Neural progenitor cell (in vitro differentiated cells): ENCODE results near the gene REC114. TPM values are rescaled to one million over a fixed set of nuclear protein-coding genes. Genes with fewer than 3 reads are reported as not detected.

Source experiments
- DNase-seq: peaks from one replicate; pipeline ENCODE4 v3.0.0-alpha.2; 2016; ENCODE audit warnings: low spot score
- H2AFZ ChIP-seq: fragments of 200-600 bp; sonication (generic); replicated peaks from 2 replicates; pipeline ENCODE4 v1.6.1; 2016; ENCODE audit warnings: antibody characterized with exemption
- H3F3A ChIP-seq: fragments of 200-600 bp; sonication (generic); 2 replicates; pipeline ENCODE4 v1.6.1; 2016; ENCODE audit warnings: antibody characterized with exemption, low read depth
- H3K27ac ChIP-seq: fragments of 200-600 bp; sonication (generic); 2 replicates; pipeline ENCODE4 v1.5.1; 2016; ENCODE audit warnings: mild to moderate bottlenecking
- H3K27me3 ChIP-seq: fragments of 200-600 bp; sonication (generic); 2 replicates; pipeline ENCODE4 v1.6.1; 2016; ENCODE audit warnings: mild to moderate bottlenecking, moderate library complexity
- H3K36me3 ChIP-seq: fragments of 200-600 bp; sonication (generic); 2 replicates; pipeline ENCODE4 v1.5.1; 2016
- H3K4me1 ChIP-seq: fragments of 200-600 bp; sonication (generic); 2 replicates; pipeline ENCODE4 v1.6.1; 2016; ENCODE audit warnings: mixed run types
- H3K4me2 ChIP-seq: fragments of 200-600 bp; sonication (generic); 2 replicates; pipeline ENCODE4 v1.6.1; 2016
- H3K4me3 ChIP-seq: fragments of 200-600 bp; sonication (generic); 2 replicates; pipeline ENCODE4 v1.5.1; 2016
- H3K79me2 ChIP-seq: fragments of 200-600 bp; sonication (generic); 2 replicates; pipeline ENCODE4 v1.6.1; 2016; ENCODE audit warnings: low read depth
- H3K9ac ChIP-seq: fragments of 200-600 bp; sonication (generic); 2 replicates; pipeline ENCODE4 v1.6.1; 2016
- H3K9me3 ChIP-seq: fragments of 200-600 bp; sonication (generic); 2 replicates; pipeline ENCODE4 v1.5.1; 2016; ENCODE audit warnings: low read depth
- H4K20me1 ChIP-seq: fragments of 200-600 bp; sonication (generic); 2 replicates; pipeline ENCODE4 v1.6.1; 2016; ENCODE audit warnings: low read depth
- H3K27ac Mint-ChIP-seq: 3 replicates; pipeline ENCODE4 v1.8.0; 2021; ENCODE audit warnings: mixed read lengths
- H3K27me3 Mint-ChIP-seq: 2 replicates; pipeline ENCODE4 v1.8.0; 2022; ENCODE audit warnings: low read depth, mild to moderate bottlenecking, inconsistent platforms, moderate library complexity, mixed read lengths; ENCODE audit not compliant: insufficient read depth
- H3K36me3 Mint-ChIP-seq: 3 replicates; pipeline ENCODE4 v1.8.0; 2021; ENCODE audit warnings: mixed read lengths
- H3K4me1 Mint-ChIP-seq: 3 replicates; pipeline ENCODE4 v1.8.0; 2021; ENCODE audit warnings: mixed read lengths
- H3K4me3 Mint-ChIP-seq: 3 replicates; pipeline ENCODE4 v1.8.0; 2021; ENCODE audit warnings: mild to moderate bottlenecking, moderate library complexity, mixed read lengths
- H3K9me3 Mint-ChIP-seq: 3 replicates; pipeline ENCODE4 v1.8.0; 2020; ENCODE audit warnings: mixed read lengths
- EZH2 ChIP-seq: fragments of 200-600 bp; sonication (generic); IDR thresholded peaks from 2 replicates; pipeline ENCODE4 v1.6.1; 2017; ENCODE audit warnings: antibody characterized with exemption, mild to moderate bottlenecking, moderate library complexity
- EZH2phosphoT487 ChIP-seq: fragments of 200-600 bp; sonication (generic); IDR thresholded peaks from 2 replicates; pipeline ENCODE4 v1.6.1; 2017; ENCODE audit warnings: antibody characterized with exemption
- total RNA-seq: library from RNA; depleted of rRNA; stranded (reverse); fragments of >200 nt; gene quantifications from 2 replicates; pipeline ENCODE4 v1.2.3, GENCODE V29; 2015; ENCODE audit warnings: low replicate concordance
- TF ChIP-seq, protein P1 (sequence below): fragments of 200-600 bp; sonication (generic); IDR thresholded peaks from 2 replicates; pipeline ENCODE4 v1.5.1; 2017; ENCODE audit warnings: antibody characterized with exemption, mild to moderate bottlenecking

REC114 gene
- total RNA-seq, 1 donor from 2014 or later: not detected

DNA sequence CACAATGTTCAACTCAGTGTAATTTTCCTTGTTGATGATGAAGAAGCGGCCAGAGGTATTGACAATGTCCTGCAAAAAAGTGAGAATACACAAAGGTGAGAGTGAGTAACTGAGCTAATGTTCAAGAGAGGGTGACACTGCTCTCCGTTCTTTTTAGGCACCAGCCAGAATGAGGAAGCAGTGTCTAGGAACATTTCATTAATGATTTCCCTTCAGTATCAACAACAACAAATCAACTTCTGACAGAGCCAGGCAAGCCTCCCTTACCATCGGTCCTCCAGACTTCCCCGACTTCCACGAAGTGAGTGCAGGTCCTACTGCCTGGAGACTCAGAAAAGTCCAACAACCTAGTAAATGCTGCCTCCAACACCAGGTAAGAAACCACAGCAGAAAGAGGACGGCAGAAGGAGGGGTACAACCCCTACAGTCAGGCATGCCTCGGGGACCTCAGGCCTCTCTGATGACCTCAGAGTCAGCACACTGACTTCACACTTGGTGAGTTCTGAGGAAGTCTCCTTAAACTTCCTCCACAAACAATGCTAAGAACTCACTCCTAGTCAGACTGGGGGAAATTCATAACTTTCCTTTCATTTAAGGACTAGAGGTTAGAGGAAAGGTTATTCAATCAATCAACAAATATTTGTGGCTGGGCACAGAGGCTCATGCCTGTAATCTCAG is 127.5 kb downstream of the REC114 start:
- peaks cover 2% of the 10 kb centered on the region for H3K79me2 ChIP-seq
- no peak overlapping the region for H3K9ac ChIP-seq
- Mint-ChIP-seq H3K36me3 (peaks cover 33% of the 10 kb centered on the region), H3K9me3 (no peaks in the 10 kb centered on the region), H3K27ac (no peak overlapping the region), H3K4me1 (peaks cover 15% of the 10 kb centered on the region), H3K4me3 (no peak overlapping the region), H3K27me3 (peaks cover 2% of the 10 kb centered on the region)
- H3K4me1 ChIP-seq: no peaks in the 10 kb centered on the region
- H3K27me3 ChIP-seq: no peaks in the 10 kb centered on the region
- no peaks in the 10 kb centered on the region for H3K36me3 ChIP-seq
- no peak overlapping the region for H2AFZ ChIP-seq
- TF ChIP-seq EZH2phosphoT487: no peak
- no peak for TF ChIP-seq EZH2
- TF ChIP-seq, protein P1, sequence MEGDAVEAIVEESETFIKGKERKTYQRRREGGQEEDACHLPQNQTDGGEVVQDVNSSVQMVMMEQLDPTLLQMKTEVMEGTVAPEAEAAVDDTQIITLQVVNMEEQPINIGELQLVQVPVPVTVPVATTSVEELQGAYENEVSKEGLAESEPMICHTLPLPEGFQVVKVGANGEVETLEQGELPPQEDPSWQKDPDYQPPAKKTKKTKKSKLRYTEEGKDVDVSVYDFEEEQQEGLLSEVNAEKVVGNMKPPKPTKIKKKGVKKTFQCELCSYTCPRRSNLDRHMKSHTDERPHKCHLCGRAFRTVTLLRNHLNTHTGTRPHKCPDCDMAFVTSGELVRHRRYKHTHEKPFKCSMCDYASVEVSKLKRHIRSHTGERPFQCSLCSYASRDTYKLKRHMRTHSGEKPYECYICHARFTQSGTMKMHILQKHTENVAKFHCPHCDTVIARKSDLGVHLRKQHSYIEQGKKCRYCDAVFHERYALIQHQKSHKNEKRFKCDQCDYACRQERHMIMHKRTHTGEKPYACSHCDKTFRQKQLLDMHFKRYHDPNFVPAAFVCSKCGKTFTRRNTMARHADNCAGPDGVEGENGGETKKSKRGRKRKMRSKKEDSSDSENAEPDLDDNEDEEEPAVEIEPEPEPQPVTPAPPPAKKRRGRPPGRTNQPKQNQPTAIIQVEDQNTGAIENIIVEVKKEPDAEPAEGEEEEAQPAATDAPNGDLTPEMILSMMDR: no peak
- H3F3A ChIP-seq: no peaks in the 10 kb centered on the region
- no peak overlapping the region for H3K4me3 ChIP-seq
- no peaks in the 10 kb centered on the region for H3K9me3 ChIP-seq
- no peak overlapping the region for H3K27ac ChIP-seq
- peaks cover 14% of the 10 kb centered on the region for H4K20me1 ChIP-seq
- no peak overlapping the region for H3K4me2 ChIP-seq
- no peak for DNase-seq

DNA sequence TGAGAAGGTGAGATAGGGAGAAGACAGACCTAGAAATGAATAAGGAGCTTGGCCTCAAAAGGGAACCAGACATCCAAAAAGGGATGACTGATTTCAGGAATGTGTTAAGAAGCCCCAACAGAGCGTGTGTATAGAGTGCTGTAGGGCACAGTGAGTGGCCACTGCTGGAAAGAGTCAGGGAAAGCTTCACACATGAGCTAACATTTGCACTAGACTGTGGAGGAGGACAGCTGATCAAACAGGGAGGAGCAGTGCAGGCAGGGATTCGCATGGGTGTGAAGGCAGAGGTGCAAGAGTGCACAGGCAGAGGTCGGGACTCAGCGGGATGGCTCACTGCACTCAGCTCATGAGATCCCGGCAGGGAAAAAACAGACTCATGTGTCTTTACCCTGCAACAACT is 128.4 kb downstream of the REC114 start:
- Mint-ChIP-seq H3K9me3 (no peaks in the 10 kb centered on the region), H3K4me1 (peaks cover 13% of the 10 kb centered on the region), H3K27ac (no peak overlapping the region), H3K4me3 (no peak overlapping the region), H3K27me3 (no peaks in the 10 kb centered on the region), H3K36me3 (peaks cover 33% of the 10 kb centered on the region)
- no peak overlapping the region for H2AFZ ChIP-seq
- no peak overlapping the region for H3K4me3 ChIP-seq
- no peak overlapping the region for H3K9ac ChIP-seq
- no peak for DNase-seq
- no peaks in the 10 kb centered on the region for H3K9me3 ChIP-seq
- no peaks in the 10 kb centered on the region for H3K36me3 ChIP-seq
- TF ChIP-seq, protein P1: no peak
- H3F3A ChIP-seq: no peaks in the 10 kb centered on the region
- H4K20me1 ChIP-seq: peaks cover 6% of the 10 kb centered on the region
- no peak overlapping the region for H3K4me2 ChIP-seq
- H3K27me3 ChIP-seq: no peaks in the 10 kb centered on the region
- no peaks in the 10 kb centered on the region for H3K79me2 ChIP-seq
- no peak overlapping the region for H3K27ac ChIP-seq
- H3K4me1 ChIP-seq: no peaks in the 10 kb centered on the region

DNA sequence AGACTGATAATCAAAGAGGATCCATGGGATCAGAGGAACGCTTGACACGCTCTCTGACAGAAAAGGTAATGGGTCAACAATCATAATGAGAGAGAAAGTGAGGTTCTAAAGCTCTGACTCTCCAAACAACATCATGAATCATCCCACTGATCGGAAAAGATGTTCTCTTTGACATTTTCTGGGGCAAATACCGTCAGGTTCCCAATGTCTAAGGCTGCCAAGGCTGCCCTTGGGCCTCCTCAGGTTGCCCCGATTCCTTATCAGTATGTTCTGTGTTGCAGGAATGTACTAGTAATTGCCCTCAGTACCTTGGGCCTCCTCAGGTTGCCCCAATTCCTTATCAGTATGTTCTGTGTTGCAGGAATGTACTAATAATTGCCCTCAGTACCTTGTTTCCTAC is 129.3 kb downstream of the REC114 start:
- H3K27me3 ChIP-seq: no peaks in the 10 kb centered on the region
- H3K4me3 Mint-ChIP-seq: no peak overlapping the region
- DNase-seq: no peak
- H3K27me3 Mint-ChIP-seq: no peaks in the 10 kb centered on the region
- H3K36me3 Mint-ChIP-seq: peaks cover 36% of the 10 kb centered on the region
- no peaks in the 10 kb centered on the region for H3K4me1 ChIP-seq
- H3K27ac Mint-ChIP-seq: no peak overlapping the region
- H3K4me2 ChIP-seq: no peak overlapping the region
- H3K27ac ChIP-seq: no peak overlapping the region
- TF ChIP-seq EZH2phosphoT487 (no peak), EZH2 (no peak)
- TF ChIP-seq, protein P1: no peak
- H3K36me3 ChIP-seq: no peaks in the 10 kb centered on the region
- H3F3A ChIP-seq: no peaks in the 10 kb centered on the region
- H4K20me1 ChIP-seq: peaks cover 3% of the 10 kb centered on the region
- no peaks in the 10 kb centered on the region for H3K9me3 ChIP-seq
- no peaks in the 10 kb centered on the region for H3K9me3 Mint-ChIP-seq
- H3K4me3 ChIP-seq: no peak overlapping the region
- H3K79me2 ChIP-seq: no peaks in the 10 kb centered on the region
- H3K4me1 Mint-ChIP-seq: peaks cover 13% of the 10 kb centered on the region
- H3K9ac ChIP-seq: no peak overlapping the region
- H2AFZ ChIP-seq: no peak overlapping the region
